GM18861 (cell line): Measurements from ENCODE around the gene KCNC4.

Experiments
- ATAC-seq: cut with Tn5 transposase; IDR thresholded peaks from one replicate; pipeline ENCODE4 v1.9.1; 2021; ENCODE audit not compliant: unreplicated experiment

The KCNC4 gene

GRCh38 chr1:110209715-110210603 is at the start of gene KCNC4:
Gene KCNC4 (plus strand): TSS chr1:110210314. CDS start chr1:110211500, 1,186 bp downstream.
- peak; percentile 72 for ATAC-seq

GRCh38 chr1:110160538-110161100 is 49.5 kb upstream of the KCNC4 start:
- no peak for ATAC-seq

- no peak for ATAC-seq
Observed at GRCh38 chr1:110161165-110161564, 48.9 kb upstream of the KCNC4 start.

- ATAC-seq: no peak
Observed at GRCh38 chr1:110161849-110162248, 48.3 kb upstream of the KCNC4 start.

GRCh38 chr1:110163591-110163990 is 46.5 kb upstream of the KCNC4 start:
- no peak for ATAC-seq

GRCh38 chr1:110164725-110165350 is 45.3 kb upstream of the KCNC4 start:
- no peak for ATAC-seq

GRCh38 chr1:110165761-110166231 is 44.3 kb upstream of the KCNC4 start:
- ATAC-seq: no peak

GRCh38 chr1:110166861-110167260 is 43.3 kb upstream of the KCNC4 start:
- no peak for ATAC-seq

GRCh38 chr1:110170766-110171733 is 39.1 kb upstream of the KCNC4 start:
- ATAC-seq: no peak

- no peak for ATAC-seq
Observed at GRCh38 chr1:110172001-110172400, 38.1 kb upstream of the KCNC4 start.

GRCh38 chr1:110173466-110174105 is 36.5 kb upstream of the KCNC4 start:
- no peak for ATAC-seq

GRCh38 chr1:110174961-110175360 is 35.2 kb upstream of the KCNC4 start:
- ATAC-seq: no peak

- no peak for ATAC-seq
Observed at GRCh38 chr1:110176299-110176956, 33.7 kb upstream of the KCNC4 start.

- ATAC-seq: no peak
Observed at GRCh38 chr1:110177775-110178174, 32.3 kb upstream of the KCNC4 start.

- ATAC-seq: no peak
Observed at GRCh38 chr1:110183642-110184167, 26.4 kb upstream of the KCNC4 start.

GRCh38 chr1:110184446-110184845 is 25.7 kb upstream of the KCNC4 start:
- ATAC-seq: no peak

GRCh38 chr1:110185181-110185580 is 24.9 kb upstream of the KCNC4 start:
- no peak for ATAC-seq

- ATAC-seq: no peak
Observed at GRCh38 chr1:110186558-110186957, 23.6 kb upstream of the KCNC4 start.

- ATAC-seq: no peak
Observed at GRCh38 chr1:110187139-110187890, 22.8 kb upstream of the KCNC4 start.
